K562 (cell line): ENCODE data around the gene VIPR2. TPM values are rescaled to one million over a fixed set of nuclear protein-coding genes. Genes with fewer than 3 reads are reported as not detected.

Experiments used
- CBFB ChIP-seq: sonication (generic); formaldehyde crosslinking; IDR thresholded peaks from 2 replicates; pipeline ENCODE4 v1.4.0; 2020; ENCODE audit warnings: mild to moderate bottlenecking, missing genetic modification reagents
- CLOCK ChIP-seq: fragments of 250-450 bp; sonication (Bioruptor Pico); IDR thresholded peaks from 2 replicates; pipeline ENCODE4 v1.4.0; 2020; ENCODE audit warnings: mild to moderate bottlenecking, moderate library complexity, borderline replicate concordance
- CREB3L1 ChIP-seq: fragments of 450-650 bp; IDR thresholded peaks from 2 replicates; pipeline ENCODE4 v1.6.1; 2014; ENCODE audit warnings: low read depth, mild to moderate bottlenecking, moderate library complexity, borderline replicate concordance
- NCOA4 ChIP-seq: fragments of 450-650 bp; IDR thresholded peaks from 2 replicates; pipeline ENCODE4 v1.6.1; 2018; ENCODE audit warnings: mild to moderate bottlenecking; ENCODE audit not compliant: partially characterized antibody
- PBX2 ChIP-seq, 2 experiments: IDR thresholded peaks in 1 of 2; conservative IDR thresholded peaks in 1 of 2; 2 replicates each; pipeline ENCODE4 v1.6.1; 2016; ENCODE audit warnings: low read depth in 2 of 2, mild to moderate bottlenecking in 1 of 2, missing compliant biosample characterization in 1 of 2, missing genetic modification characterization in 1 of 2, moderate library complexity in 1 of 2
- SIN3A ChIP-seq, 2 experiments: fragments of 150-350 bp in 1 of 2; IDR thresholded peaks; 2 replicates each; pipeline ENCODE4 v1.6.1; 2011 to 2016; ENCODE audit warnings: borderline replicate concordance in 2 of 2, low read depth in 2 of 2, low read length in 2 of 2, mild to moderate bottlenecking in 2 of 2, moderate library complexity in 2 of 2; ENCODE audit not compliant: control insufficient read depth in 1 of 2
- TAF7 ChIP-seq: fragments of 450-650 bp; IDR thresholded peaks from 2 replicates; pipeline ENCODE4 v1.6.1; 2016; ENCODE audit warnings: missing genetic modification characterization, missing compliant biosample characterization
- TRIM28 ChIP-seq: fragments of 450-650 bp; IDR thresholded peaks from 2 replicates; pipeline ENCODE4 v1.6.1; 2017
- USF1 ChIP-seq: sonication (generic); formaldehyde crosslinking; IDR thresholded peaks from 2 replicates; pipeline ENCODE4 v1.9.0; 2022; ENCODE audit warnings: mild to moderate bottlenecking, missing genetic modification reagents
- ZNF140 ChIP-seq: fragments of 250-450 bp; sonication (Bioruptor Pico); IDR thresholded peaks from 2 replicates; pipeline ENCODE4 v1.8.0; 2021; ENCODE audit warnings: moderate library complexity, mild to moderate bottlenecking, inconsistent platforms
- ZNF347 ChIP-seq: fragments of 450-650 bp; formaldehyde crosslinking; IDR thresholded peaks from 2 replicates; pipeline ENCODE4 v1.4.0; 2020; ENCODE audit warnings: low read depth, mild to moderate bottlenecking, moderate library complexity
- ZNF398 ChIP-seq: fragments of 250-450 bp; sonication (Bioruptor Pico); IDR thresholded peaks from 2 replicates; pipeline ENCODE4 v1.8.0; 2021; ENCODE audit warnings: moderate library complexity, mild to moderate bottlenecking, inconsistent platforms
- ZNF75A ChIP-seq: fragments of 450-650 bp; formaldehyde crosslinking; IDR thresholded peaks from 2 replicates; pipeline ENCODE4 v1.4.0; 2020; ENCODE audit warnings: mild to moderate bottlenecking
- polyA plus RNA-seq, 8 experiments: library from polyadenylated mRNA; depleted of rRNA in 4 of 8; stranded (reverse) in 5 of 8; unstranded in 3 of 8; fragments of >200 nt; fragmentation: Nextera tagmentation in 2 of 8; fragmentation: Illumina TruSeq in 1 of 8; extraction: Ambion mirVana in 2 of 8; extraction: Trizol in 1 of 8; gene quantifications; 2 replicates each; pipeline versions ENCODE4 v1.2.1 to v1.2.3, GENCODE V29; 2011 to 2014; ENCODE audit warnings: inconsistent platforms in 1 of 8, missing spikeins in 1 of 8
- total RNA-seq, 7 experiments: library from RNA; depleted of rRNA in 6 of 7; stranded (reverse); fragments of >200 nt in 6 of 7; fragmentation: Illumina TruSeq in 2 of 7; extraction: Trizol in 2 of 7; gene quantifications; 2 replicates each; pipeline versions ENCODE4 v1.2.1 to v1.2.3, GENCODE V29; 2011 to 2021; ENCODE audit warnings: low replicate concordance in 1 of 7

The VIPR2 gene
- total and polyA plus RNA-seq, 9 of the 15 experiments (the other 6 are each of a cell fraction or from before 2014, with no cell fraction given): 0.04 TPM; not detected in 8

GRCh38 chr7:159025161-159025779 lies 119.4 kb downstream of the VIPR2 start (continued):
- TF ChIP-seq ZNF398 (CRISPR knock-in tag) (no peak), NCOA4 (no peak), USF1 (CRISPR knock-in tag) (peak; percentile 35; the same call in 1 of the 2 replicates), ZNF140 (CRISPR knock-in tag) (no peak), TRIM28 (no peak), ZNF75A (CRISPR knock-in tag) (no peak), ZNF347 (CRISPR knock-in tag) (no peak), CREB3L1 (no peak), CLOCK (CRISPR knock-in tag) (no peak), SIN3A (IDR thresholded peaks at IDR 0.05; ENCODE audit: borderline replicate concordance in 2 of 2, control insufficient read depth in 1 of 2, low read depth in 2 of 2, low read length in 2 of 2) (no peak), PBX2 (CRISPR knock-in tag; IDR thresholded peaks at IDR 0.05; ENCODE audit: low read depth) (no peak), PBX2 (tag; conservative IDR thresholded peaks at IDR 0.05; ENCODE audit: low read depth) (peak; percentile 60), TAF7 (no peak), CBFB (0 out of 2 replicates have a peak, but pooled peaks have one; percentile 27)
